Measurements from ENCODE around the gene TMEM40.

TMEM40 gene, protein sequence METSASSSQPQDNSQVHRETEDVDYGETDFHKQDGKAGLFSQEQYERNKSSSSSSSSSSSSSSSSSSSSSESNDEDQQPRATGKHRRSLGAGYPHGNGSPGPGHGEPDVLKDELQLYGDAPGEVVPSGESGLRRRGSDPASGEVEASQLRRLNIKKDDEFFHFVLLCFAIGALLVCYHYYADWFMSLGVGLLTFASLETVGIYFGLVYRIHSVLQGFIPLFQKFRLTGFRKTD

DNA sequence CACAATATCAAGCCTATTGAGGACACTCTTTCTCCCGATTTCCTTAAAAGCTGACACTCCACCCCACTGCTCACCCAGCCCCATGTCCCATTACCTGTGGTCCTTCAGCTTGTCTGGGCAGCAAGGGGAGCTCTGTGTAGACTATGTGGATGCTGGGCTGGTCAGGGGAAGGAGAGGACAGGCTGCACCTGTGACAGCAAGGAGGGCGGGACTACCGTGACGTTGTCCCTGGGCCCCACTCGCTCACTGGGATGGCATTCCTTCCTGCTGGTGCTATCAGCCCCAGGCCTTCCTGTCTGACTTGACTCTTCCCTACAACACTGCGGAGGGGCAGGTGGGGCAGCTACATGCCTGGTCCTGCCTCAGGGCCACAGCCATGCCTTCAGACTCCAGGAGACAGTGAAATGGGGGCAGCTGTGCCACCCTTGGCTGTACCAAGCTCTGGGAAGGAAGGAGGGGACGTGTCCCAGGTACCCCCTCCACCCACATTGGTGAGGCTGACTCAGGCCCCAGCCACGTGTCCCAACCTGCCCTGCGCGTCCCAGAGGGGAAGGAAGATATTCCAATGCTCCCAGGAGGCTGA lies at the start of gene TMEM40:
TSS of gene TMEM40 (minus strand) at position 163 of the 583 bp plus-strand sequence. CDS start 9,427 bp downstream, outside the sequence.
- DNase-seq (ENCODE audit: low read depth) = no peak
- H3K4me3 ChIP-seq (ENCODE audit: low read depth, low read length) = no peak within 1 kb of the TSS
- no peak for TF ChIP-seq CTCF (IDR thresholded peaks at IDR 0.05; ENCODE audit: low read depth, low read length, missing control alignments)

DNA sequence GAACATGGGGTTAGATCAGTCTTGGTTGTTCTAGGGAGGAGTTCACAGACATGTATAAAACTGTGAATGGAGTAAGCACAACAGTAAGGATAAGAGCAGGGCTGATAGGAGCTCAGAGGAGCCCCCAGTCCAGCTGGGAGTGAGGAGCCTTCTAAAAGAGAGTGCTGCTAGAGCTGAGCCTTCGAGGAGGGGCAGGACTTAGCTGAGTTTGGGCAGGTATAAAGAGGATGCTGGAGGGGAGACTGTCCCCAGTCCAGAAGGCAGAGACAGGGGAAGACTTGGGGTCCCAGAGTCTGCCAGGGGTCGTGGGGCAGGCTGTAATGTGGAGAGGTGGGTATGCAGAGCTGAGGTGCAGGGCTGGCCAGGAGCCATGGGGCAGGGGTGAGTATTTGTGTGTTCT lies 49.5 kb upstream of the TMEM40 start:
- no peak for TF ChIP-seq CTCF (IDR thresholded peaks at IDR 0.05; ENCODE audit: low read depth, low read length, missing control alignments)
- no peak for DNase-seq (ENCODE audit: low read depth)

GRCh38 chr3:12807601-12808359 lies 48.7 kb upstream of the TMEM40 start:
- TF ChIP-seq CTCF (IDR thresholded peaks at IDR 0.05; ENCODE audit: low read depth, low read length, missing control alignments) = no peak
- DNase-seq (ENCODE audit: low read depth) = no peak
- H3K4me3 ChIP-seq (ENCODE audit: low read depth, low read length) = no peak overlapping the region

More for the DNA sequence above, 49.5 kb upstream of the TMEM40 start:
- no peak overlapping the region for H3K4me3 ChIP-seq (ENCODE audit: low read depth, low read length)

GRCh38 chr3:12807066-12807465 lies 48.0 kb upstream of the TMEM40 start:
- TF ChIP-seq CTCF (IDR thresholded peaks at IDR 0.05; ENCODE audit: low read depth, low read length, missing control alignments) = no peak
- H3K4me3 ChIP-seq (ENCODE audit: low read depth, low read length) = no peak overlapping the region
- no peak for DNase-seq (ENCODE audit: low read depth)

- TF ChIP-seq CTCF (IDR thresholded peaks at IDR 0.05; ENCODE audit: low read depth, low read length, missing control alignments) = no peak
- H3K4me3 ChIP-seq (ENCODE audit: low read depth, low read length) = no peak overlapping the region
- DNase-seq (ENCODE audit: low read depth) = no peak
These were observed 44.3 kb upstream of the TMEM40 start for GRCh38 chr3:12803371-12803770.

DNA sequence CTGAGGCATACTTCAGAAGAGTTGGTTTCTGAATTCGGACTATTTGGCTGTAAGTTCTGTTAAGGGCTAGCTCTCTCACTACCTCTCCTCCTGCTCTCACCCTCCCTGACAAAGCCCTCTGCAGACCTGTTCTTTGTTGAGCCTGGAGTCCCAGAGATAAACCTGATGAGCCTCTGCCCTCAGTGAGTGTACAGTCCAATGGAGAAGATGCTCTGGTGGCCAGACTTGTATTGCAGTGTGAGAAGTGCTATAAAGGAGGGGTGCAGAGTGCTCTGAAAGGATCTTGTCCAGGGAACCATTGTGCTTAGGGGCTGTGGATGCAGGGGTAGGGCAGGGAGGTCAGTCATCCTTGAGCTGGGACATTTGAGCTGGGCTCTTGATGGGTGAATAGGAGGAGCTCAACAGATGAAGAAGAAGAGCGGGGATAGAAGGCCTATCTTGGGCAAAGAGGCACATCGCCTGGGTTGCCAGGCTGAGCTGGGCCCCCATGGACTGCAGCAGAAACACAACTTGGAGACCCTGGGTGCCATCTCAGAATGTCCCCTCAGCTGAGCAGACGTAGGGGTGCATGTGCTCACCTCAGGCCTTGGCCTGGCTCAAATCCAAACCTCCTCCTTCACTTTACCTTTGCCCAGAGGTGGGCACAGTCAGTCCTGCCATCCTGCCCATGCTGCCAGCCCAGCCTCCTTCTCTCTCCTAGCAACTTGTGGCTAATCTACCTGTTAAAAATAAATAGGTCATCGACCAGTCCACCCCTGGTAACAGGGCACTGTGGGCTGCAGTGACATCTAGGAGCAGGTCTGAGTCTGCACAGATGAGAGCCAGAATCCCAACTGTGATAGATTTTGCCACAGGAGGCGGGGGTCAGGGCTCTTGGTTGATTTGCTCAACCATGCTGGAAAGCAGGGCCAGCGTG lies 40.7 kb upstream of the TMEM40 start:
- no peak overlapping the region for H3K4me3 ChIP-seq (ENCODE audit: low read depth, low read length)
- no peak for DNase-seq (ENCODE audit: low read depth)
- TF ChIP-seq CTCF (IDR thresholded peaks at IDR 0.05; ENCODE audit: low read depth, low read length, missing control alignments) = peak; percentile 13

Data from GM12864 (cell line).